Prostate gland (tissue), 2 donors: ENCODE data around the gene PTPRD.

ENCODE experiments used
- CTCF ChIP-seq, 4 experiments: fragments of 200-600 bp in 2 of 4; fragments of 450-650 bp in 2 of 4; sonication (generic) in 2 of 4; IDR thresholded peaks; 1 replicate in 3 of 4; 2 replicates in 1 of 4; pipeline ENCODE4 v1.5.1; 2016 to 2019; ENCODE audit warnings: antibody characterized with exemption in 4 of 4, mild to moderate bottlenecking in 2 of 4, moderate library complexity in 2 of 4
- POLR2A ChIP-seq: fragments of 450-650 bp; IDR thresholded peaks from one replicate; pipeline ENCODE4 v1.6.1; 2016; ENCODE audit warnings: antibody characterized with exemption, mild to moderate bottlenecking

DNA sequence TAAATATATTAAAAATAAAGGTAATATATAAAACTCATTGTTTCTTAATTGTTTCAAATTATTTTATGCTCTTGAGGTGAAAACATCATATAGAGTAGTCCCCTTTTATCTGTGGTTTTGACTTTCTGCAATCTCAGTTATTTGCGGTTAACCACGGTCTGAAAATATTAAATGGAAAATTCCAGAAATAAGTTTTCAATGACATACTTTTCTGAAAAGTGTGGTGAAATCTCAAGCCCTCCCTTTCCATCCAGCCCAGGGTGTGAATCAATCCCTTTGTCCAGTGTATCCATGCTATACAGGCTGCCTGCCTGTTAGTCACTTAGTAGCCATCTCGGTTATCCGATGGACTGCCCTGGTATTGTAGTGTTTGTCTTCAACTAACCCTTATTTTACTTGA lies 2266.5 kb downstream of the PTPRD start:
- no peak for TF ChIP-seq POLR2A
- no peak for TF ChIP-seq CTCF (IDR thresholded peaks at IDR 0.05)
